Inflammatory macrophage treated with lipopolysaccharide for 4 hours (primary cell): ENCODE data around the gene BICC1.

Experiments used
- DNase-seq: peaks from one replicate; pipeline ENCODE4 v3.0.0-alpha.2; 2020

Gene BICC1

DNA sequence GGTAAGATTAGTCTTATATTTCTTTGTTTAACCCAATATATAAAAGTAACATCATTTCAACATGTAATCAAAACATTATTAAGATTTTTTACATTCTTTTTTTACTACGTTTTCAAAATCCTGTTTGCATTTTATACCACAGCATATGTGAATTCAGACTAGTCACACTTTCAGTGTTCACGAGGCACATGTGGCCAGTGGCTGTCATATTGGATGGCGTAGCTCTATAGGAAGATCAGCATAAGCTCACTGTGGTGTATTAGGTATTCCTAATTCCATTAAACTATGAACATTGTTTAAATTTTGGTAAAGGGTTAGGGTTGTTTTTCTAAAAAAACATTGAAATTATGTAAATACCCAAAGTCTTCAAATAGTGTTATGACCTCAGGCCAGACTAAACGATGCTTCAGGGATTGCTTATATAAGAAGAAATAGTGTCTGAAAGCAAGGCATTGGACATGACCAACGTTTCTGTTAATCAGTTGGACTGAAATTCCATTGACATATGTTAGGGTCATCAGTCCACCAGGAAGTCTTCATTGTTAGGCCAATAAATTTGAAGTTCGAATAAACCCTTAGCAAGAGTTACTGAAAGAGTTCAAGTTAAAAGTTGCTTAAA is 97.0 kb downstream of the BICC1 start:
- DNase-seq, result no peak

DNA sequence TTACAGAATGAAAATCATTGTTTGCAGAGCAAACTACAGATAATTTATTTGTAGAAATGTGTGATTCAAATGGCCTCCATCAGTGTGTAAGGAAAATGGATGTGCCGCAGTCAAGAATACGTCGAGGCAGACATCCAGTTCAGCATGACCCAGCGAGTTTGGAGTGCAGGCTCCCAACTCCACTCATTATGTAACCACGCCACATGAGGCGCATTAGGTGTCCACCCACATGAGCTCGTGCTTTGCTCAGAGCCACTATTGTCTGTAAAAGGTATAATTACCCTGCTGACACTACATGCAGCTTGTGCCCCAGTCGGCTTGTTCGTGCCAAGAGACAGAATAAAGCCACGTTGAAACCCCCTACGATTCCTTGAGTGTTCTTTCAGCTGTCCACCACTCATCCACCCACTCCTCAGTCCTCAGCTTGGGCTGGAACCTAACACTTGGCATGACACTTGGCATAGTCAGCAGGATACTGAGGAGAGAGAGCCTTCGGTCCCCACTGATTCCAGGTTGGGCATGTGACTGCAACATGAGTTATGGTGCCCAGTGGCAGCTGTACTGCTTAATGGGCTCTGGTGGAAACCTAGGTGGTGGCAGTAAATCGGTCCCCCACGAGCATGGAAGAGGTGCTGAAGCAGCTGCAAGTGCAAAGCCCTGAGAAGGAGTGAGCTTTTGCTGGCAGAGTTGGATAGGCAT is 102.7 kb downstream of the BICC1 start:
- no peak for DNase-seq

DNA sequence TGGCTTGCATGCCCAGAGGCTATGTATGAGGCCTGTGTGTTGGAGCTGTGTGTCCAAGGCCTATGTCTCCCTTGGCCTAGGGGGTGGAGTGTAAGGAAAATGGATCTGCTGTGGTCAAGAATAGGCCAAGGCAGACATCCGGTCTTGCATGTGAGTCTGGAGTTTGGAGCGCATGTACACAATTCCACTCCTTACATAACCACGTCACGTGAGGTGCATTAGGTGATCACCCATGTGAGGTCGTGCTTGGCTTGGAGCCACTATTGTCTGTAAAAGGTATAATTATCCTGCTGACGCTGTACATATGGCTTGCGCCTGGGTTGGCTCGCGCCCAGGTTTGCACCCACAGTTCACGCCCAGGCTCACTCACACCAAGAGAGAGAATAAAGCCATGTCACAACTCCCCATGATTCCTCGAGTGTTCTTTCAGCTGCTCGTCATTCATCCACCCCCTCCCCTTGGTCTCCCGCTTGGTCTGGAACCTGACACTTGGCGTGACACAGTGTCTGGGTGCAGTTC is 105.5 kb downstream of the BICC1 start:
- no peak for DNase-seq

DNA sequence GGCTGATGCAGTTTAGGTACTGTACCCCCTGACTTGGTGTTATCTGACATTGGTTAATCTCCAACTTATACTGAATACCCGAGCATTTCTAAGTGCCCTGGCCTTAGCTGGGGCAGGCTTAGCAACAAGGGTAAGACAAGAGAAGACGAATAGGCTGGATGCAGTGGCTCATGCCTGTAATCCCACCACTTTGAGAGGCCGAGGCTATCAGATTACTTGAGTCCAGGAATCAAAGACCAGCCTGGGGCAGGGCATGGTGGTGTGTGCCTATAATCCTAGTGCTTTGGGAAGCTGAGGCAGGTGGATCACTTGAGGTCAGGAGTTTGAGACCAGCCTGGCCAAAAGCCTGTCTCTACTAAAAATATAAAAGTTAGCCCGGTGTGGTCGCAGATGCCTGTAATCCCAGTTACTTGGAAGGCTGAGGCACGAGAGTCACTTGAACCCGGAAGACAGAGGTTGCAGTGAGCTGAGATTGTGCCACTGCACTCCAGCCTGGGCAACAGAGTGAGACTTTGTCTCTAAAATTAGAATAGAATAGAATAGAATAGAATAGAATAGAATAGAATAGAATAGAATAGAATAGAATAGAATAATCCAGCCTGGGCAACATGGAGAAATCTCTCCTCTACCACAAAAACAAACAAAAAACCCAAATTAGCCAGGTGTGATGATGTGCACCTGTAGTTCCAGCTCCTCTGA is 108.9 kb downstream of the BICC1 start:
- DNase-seq, result no peak

DNA sequence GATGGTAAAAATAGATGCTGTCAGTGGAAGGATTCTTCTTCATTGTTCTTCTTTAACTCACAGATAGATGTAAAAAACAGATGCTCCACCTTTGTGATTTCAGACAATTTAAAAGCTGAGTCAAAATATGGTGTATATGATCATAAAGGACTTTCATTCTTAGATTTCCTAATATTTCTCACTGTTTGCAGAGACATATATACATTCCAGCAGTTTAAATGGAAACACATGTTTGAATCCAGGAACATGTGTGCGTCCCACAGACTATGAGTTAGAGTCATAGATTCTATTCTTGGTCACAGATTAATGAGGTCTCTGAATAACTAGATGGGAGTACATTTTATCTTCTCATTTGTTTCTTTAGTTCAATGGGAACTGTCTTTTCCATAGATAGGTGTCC is 109.6 kb downstream of the BICC1 start:
- DNase-seq, result no peak

DNA sequence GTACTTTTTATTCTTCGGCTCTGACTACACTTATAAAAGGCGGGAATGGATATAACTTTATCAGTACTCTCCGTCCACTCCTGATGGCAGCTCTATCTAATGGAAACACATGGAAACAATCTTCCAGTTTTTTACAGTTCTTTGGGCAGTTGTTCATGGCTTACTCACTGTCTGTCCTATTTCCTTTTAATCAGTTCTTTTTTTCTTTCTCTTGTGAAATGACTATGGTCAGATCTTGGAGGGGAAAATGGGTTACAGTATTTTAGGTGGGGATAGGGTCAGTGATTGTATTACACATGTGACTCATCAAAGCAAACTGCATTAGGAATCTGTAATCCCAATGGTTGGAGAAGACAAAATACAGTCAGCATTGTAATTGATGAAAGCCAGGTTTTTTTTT is 112.4 kb downstream of the BICC1 start:
- no peak for DNase-seq

DNA sequence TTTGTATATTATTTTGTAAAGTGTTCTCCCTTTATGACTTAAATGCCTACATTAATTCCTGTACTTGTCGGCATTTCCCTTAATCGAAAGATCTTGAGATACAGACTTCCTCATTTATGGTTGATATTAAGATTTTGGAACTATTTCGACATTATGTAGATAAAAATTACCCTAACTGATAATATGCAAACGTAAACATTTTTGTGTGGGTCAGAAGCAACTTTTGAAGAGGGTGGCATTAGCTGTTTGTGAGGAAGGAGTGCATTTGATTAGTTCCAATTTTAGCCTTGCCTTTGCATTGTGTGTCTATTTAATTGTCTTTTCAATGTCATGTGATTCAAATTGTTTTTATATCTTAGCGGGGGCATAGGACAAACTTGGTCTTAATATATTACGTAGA is 114.7 kb downstream of the BICC1 start:
- no peak for DNase-seq

DNA sequence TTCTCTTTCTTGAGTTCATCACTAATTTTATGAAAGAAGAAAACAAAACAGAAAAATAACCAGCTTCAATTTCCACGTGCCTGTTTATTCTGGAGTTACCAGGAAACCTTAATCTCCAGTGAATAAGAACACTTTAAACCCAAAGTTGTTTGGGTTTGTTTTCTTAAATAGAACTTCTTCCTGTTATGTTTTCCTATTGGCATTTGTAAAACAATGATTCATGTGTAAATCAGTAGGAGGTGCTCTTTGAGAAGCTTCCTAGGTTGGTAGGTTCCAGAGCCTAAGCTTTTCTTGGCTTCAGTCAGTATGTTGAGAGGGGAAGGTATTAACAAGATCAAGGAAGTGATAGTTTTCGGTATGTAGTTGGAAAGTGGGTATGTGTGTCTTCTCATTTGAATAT is 119.0 kb downstream of the BICC1 start:
- no peak for DNase-seq

DNA sequence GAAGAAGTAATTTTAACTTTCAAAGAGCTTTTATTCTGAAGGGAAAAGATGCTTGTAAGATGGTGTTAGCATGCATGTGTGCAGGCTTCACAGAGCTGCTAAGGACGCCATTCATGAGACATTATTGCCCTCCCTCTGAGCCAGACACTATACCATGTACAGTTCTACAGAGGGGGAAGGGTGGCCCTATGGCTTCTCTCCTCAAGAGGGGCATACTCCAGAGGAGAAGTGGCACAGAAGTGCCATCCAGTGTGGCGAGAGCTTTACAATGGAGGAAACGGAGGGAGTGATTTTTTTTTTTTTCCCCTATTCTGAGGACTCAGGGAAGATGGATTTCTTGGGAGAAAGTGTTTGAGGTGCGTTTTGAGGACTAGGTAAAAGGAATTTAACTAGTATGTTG is 119.5 kb downstream of the BICC1 start:
- DNase-seq, result no peak

DNA sequence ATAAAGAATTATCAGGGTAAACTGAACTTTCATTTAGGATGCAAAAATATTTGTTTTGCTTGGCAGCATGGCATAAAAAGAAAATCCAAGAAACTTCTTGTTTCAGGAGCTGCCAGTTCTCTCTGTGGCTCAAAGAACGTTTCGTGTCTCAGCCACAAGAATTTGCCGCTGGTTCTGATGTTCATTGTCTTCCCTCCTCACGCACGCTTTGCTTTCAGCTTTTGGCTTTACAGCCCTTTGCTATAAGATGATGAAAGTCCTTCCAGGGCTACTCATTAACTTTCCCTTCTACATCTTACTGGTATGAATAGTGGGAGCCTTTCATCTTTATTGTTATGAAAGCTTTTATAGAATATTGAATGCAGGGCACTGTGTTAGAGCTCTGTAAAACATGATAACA is 124.7 kb downstream of the BICC1 start:
- no peak for DNase-seq

DNA sequence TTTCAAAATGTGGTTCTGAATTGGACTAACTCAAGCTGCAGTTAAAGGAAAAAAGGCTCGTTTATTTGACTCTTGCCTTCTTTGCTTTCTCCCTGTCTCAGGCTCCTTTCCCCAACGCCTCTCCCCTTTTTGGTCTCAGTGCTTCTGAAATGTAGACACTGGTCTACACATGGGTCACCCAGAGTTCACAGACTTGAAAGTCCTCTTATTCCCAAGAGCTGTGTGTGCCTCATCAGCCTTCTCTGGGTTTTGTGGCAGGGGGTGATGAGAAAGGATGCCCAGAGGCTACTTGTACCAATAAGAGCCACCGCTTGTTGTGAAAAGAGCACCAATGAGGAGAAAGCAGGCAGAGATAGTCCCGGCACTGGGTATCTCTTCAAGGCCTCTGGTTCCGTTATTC is 125.7 kb downstream of the BICC1 start:
- DNase-seq, result no peak

DNA sequence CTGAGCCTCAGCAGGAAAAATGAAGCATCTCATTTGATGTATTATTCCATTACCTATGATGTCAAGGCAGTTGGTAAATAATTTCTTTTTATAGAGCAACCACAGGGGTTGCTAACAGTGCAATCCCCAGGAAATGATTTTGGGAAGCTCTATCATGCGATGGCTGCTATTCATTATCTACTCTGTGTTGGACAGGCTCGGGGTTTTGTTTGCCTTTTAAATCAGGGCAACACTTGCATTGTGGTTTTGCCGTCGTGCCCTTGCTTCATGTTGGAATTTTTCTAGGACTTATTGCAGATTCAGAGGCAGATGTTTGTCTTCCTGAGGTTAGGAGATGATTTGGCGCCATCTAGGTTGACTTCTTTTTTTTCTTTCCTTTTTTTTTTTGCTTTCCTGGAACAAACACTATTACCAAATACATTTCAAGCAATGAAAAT is 128.4 kb downstream of the BICC1 start:
- peak; percentile 84 for DNase-seq

DNA sequence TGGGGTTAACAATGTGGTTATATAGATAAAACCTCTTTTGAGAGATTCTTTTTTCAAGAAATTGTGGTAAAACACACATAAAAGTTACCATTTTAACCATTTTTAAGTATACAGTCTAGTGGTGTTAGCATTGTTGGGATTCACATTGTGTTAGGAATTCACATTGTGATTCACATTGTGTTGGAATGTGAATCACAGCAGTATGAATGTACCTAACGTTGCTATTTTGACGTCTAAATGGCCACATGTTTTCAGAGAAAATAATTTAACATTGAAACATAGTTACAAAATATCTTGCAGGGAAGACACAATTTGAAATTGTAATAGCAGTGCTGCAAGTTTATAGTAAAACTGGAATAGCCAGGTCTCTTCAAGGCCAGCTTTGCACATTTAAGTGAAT is 129.0 kb downstream of the BICC1 start:
- no peak for DNase-seq

DNA sequence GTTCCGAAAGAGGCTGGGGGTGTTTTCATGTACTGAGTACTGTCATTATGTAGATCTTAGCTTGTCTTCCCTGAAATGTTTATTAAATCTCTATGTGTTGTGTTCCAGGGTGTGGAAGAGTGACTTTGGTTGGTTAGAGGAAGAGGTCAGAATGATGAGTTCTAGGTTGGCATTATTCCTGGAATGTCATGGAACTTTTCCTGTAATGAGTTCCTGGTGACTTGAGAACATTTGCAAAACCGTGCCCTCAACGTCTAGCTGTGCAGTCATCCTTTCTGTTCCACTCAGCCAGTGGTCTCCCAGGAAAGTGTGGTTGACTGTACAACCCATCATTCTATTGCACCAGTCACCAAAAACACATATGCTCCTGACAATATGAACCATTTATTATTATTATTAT is 129.6 kb downstream of the BICC1 start:
- DNase-seq, result no peak

DNA sequence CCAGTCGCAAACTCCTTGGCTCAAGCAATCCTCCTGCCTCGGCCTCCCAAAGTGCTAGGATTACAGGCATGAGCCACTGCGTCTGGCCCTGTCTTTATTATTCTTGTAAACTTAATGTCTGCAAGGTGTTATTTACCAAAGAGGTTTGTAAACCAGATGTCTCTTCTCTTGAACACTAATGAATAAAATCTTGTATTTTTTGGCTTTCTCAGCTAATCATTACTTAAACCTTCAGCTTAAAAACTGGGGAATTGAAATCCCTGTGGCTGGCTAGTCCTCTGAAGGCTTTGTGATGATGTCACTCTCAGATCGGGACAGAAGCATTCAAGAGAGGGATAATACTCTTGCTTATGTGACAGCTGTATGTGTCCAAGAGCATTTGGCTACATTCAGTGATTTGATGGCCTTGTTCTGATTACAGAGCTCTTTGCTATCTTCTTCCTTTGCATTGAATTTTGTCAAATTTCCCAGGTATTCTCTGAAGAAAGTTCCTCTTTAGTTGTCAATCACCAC is 130.3 kb downstream of the BICC1 start:
- no peak for DNase-seq

DNA sequence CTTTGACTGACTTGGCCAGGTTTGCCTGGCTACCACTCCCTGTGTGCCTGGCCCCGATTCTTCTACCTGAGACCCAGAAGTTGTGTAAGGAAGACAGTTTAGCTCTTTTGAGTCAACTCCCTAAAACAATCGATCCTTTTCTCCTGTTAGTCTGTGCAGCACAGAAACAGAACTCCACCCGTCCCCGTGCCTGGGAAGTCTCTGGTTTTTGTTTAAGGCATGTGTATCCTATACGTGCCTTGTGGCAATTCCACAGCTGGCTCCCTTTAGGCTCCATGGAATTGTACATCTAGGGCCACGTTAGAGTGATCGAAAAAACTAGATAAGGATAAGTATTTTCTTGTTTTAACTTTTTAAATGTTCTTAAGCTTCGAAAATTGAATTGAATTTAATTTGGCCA is 131.6 kb downstream of the BICC1 start:
- DNase-seq, result no peak

DNA sequence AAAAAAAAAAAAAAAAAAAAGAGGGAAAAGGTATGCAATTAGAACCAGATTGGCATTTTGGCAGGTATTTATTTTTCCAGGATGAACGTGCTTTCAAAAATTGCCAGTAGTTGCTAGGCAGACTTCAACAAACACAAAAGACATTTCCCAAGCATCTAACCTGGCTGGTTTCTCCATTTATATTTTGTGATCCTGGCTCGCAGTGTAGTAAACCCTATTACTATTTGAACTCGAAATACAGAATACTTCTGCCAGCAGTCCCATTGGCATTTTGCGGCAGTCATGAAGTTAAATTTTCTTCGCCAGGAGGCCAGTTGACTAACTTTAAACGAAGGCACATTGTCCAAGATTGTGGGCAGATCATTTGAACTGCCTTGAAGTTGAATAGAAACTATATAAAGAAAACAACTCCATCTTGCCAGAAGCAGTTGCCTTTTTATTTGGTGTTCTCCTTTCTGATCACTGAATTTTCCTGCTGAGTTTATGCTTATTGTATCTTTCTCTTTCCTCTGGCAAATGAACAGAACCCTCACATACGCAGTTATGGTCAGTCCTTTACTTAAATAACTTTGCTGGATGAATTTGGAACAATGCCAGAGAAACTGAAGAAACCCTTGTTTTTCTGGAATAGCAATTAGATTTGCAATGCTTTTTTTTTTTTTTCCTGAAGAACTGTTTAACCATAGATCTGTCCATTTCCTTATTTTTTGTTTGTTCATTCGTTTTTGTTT is 132.9 kb downstream of the BICC1 start:
- no peak for DNase-seq

DNA sequence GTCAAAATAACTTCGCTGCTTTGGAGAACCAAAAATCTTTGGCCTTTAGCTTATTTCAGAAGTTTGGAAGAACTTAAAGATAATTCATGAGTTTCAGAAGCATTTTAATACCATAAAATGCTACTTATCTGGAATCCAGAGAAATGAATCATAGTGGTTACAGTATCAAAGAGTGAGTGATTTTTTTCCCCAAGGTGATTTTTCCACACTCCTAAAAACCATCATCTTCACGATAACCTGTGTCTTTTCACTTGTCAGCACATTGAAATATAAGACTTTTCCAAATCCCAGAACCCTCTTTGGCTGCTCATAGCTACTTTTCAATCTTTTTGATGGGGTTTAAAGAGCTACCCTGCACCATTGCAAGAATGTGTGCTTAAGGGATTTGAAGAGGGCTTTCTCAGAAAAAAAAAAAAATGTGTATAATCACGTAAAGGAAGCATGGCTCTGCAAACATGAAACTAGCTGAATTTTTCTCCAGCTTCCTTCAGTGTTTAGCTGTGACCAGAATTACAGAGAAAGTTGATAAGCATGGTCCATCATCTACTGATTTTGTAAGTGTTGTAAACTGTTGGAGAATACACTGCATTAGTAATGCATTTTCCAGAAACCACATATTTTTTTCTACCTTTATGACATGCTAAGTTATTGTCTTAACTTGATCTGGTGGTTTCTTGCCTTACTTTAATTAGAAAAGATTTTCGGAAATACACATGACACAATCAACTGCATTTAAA is 134.9 kb downstream of the BICC1 start:
- DNase-seq, result no peak

DNA sequence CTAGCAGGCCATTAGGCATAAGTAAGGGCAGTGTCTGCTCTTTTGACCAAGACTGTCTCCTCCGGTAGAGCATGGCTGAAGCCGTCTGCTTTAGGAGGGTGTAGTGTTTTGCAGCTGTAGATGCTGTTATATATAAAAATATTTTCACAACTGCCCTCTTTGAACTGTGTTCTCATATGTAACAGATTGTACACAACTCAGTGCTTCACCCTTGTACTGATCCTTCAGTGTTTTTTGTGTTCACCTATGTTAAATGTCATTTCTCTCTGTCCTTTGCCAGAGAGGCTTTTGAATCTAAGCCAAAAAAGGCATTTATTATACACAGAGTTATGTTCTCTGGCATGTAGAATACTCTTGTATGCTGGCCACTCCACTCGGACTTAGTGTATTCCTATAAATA is 135.5 kb downstream of the BICC1 start:
- no peak for DNase-seq

DNA sequence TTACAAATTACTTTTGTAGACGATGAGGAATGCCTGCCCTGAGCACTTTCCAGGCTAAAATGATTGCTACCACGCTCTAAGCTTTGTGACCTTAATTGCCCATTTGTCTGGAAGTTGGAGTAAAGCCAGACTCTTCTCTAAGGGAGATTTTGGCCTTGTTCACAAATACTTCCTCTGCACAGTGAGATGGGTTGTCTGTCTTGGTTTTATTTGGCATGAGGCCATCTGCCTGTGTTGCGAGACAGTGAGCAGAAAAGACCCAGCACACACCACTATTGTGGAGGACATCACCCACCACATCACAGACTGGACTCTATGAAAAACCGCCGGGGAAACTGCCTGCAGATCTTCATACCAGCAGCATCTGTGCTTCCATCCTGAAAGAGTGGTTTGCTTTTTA is 138.4 kb downstream of the BICC1 start:
- DNase-seq, result no peak

DNA sequence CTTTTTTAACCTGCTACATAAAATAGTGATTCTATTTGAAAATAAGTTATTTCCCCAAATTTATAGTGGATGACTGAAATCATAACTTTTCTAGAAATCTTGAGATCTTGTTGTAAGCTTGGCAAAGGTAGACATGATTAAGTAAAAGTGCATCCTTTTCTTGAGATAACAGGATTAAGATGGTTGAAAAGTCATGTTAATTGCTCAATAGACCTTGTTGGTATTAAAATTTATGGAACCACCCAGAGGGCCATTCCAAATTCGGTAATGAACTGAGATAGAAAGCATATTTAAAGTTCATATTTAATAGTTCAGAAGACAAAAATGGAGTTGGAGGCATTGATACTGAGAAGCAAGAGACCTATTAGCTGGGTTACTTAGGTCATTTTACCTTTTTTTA is 139.1 kb downstream of the BICC1 start:
- DNase-seq, result no peak

DNA sequence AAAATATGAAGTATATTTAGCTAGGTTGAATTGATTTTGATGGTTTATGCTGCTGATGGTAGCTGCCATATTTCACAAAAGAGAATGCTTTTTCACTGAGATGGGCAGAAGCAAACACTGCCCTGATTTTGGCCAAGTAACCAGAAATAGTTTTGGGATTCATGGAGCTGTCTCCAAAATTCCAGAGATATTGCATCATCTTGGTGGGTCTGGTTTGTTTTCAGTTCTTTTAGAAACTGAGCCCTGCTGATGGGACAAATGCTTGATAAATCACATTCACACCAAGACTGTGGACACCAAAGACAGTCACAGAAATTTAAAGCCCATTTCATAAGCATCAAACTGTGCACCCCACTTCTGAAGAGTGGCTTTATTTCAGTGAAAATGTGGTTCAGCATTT is 140.5 kb downstream of the BICC1 start:
- DNase-seq, result no peak
